Measurements from ENCODE around the gene RSPO4.
"Not testable (repeated sequence)": the region's sequence is repeated elsewhere in the genome, so short reads cannot be mapped to it uniquely, and the experiment has no call there.

The RSPO4 gene

DNA sequence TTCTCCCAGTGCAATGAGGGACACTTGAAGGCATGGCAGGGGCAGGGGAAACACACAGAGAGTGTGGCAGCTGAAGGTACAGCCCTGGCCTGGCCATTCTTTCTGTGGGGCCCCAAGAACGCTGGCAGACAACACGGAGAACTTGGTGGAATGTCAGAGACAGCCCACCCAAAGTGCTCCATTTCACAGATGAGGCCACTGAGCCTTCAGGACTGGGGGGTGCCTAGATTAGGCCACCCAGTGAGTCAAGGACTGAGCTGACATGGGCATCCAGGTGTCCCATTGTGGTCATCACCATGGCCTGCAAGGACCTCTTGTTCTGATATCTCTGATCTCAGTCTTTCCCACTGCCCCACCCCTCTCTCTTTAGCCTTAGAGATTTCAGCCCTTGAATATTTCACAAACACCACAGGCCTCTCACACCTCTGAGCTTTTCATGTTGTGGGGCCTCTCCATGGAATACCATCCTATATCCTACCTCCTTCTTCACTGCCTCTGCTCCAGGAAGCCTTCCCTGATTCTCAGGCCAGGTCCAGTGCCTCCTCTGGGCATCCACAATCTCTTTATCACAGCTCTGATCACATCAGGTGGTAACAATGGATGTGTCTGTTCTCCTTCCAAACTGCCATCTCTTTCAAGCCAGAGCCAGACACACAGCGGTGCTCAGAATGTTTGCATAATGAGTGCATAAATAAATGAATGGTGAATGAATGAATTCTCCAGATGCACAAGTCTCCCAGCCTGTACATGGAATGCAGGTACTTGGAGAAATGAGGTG is 2.0 kb upstream of the RSPO4 start:
- DNase-seq: no peak

GRCh38 chr20:1002682-1003561 is 811 bp upstream of the RSPO4 start:
- no peak for DNase-seq

DNA sequence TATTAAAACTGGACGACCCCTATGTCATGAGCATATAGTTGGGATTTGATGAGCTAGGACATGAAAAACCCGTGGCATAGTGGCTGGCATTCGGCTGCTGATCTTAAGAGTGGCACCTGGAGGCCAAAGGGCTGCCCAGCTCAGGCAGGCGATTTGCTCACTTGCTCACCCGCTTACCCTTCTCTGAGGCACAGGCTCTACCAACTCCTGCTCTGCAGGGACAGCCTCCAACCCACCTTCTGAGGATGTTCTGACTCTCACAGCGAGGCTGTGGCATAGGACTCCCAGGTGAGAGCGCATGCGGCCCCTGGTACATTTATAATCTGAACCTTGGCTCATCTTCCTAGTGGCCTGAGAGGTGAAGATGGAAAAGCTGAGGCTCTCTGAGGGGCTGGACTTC is 995 bp downstream of the RSPO4 start:
- no peak for DNase-seq

DNA sequence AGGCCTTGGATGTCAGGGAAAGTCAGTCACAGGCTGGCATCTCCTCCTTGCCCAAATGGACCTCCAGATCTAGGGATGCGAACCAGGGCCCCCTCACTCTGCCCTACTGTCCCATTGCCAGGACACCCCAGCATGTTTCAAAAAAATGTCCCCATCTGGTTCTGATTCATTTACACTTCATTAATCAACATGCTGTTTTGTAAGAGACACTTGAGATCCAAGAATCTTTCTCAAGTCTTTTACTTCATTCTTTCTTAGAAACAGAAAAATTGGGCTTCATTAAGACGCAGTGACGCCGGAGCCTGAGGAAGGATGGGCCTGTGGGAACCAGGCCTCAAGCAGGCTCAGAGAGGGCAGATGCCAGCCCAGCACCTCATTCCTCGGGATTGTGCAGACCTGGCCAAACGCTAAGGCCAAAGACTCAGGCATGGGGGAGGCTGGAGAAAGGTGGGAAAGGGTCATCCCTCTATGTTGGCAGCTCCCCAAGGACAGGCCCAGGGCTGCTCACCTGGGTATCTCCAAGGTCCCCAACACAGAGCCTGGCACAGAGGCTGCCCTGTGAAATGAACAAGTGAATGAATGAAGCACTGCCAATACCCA is 3.8 kb downstream of the RSPO4 start:
- DNase-seq: no peak

- DNase-seq: no peak
Measured at GRCh38 chr20:997486-997885, 4.6 kb downstream of the RSPO4 start.

- DNase-seq: no peak
Measured at GRCh38 chr20:997016-997415, 5.1 kb downstream of the RSPO4 start.

DNA sequence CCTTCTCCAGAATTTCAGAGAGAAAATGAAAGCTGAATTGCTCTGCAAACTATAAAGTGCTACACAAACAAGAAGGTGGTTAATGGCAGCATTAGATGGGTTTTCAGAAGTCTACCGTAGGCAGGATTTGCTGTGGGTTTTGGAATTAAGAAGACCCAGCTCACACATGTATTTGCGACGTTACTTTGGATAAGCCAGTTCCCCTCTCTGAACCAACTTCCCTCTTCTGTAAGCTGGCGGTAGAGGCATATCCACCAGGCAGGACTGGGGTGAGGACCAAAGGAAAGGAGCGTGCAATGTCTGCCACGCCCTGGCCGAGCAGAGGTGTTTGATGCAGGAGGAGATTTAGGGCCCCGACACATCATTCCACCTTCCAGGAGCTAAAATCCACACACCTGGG is 6.9 kb downstream of the RSPO4 start:
- DNase-seq: no peak

- DNase-seq: no peak
Measured at GRCh38 chr20:992801-993535, 9.1 kb downstream of the RSPO4 start.

- no peak for DNase-seq
Measured at GRCh38 chr20:991850-992249, 10.3 kb downstream of the RSPO4 start.

DNA sequence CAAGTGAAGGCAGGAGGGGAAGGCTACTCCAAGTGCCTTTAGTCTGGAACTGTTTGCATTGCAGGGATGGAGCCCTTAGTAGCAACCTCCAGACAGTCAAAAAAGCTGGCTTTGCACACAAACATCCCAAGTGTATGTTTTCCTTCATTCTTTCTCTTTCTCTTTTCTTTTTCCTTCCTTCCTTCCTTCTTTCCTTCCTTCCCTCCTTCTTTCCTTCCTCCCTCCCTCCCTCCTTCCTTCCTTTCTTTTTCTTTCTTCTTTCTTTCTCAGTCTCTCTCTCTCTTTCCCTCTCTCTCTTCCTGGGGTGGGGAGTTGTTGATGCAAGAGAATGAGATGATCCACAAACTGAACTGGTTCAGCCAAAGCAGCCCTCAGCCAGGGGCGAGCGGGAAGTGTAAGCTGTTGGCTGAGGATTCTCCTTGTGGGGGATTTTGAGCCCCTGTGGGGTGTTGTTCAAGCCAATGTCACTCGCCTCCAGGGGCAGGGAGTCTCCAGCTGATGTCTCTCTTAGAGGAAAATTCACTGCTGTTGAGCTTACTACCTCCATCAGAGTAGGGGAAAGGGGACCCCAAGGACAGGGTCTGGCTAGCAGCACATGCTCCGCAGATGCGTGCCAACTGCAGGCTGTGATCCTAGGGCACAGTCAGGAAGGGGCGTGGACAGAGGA is 11.7 kb downstream of the RSPO4 start:
- no peak for DNase-seq

DNA sequence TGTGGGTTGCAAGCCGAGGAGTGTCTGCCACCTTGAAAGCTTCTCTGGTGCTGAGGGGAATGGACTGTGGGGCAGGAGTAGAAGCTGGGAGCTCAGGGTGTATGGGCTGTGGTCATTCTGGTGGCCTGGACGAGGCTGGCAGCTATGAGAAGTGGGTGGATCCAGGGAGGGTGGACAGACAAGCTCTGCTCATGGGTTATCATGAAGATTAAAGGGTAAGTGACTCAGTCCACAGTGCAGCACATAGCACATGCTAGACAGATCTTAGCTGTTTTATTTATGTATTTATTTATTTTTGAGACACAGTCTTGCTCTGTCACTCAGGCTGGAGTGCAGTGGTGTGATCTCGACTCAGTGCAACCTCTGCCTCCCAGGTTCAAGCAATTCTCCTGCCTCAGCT is 13.8 kb downstream of the RSPO4 start:
- DNase-seq: no peak

- no peak for DNase-seq
Measured at GRCh38 chr20:987677-988076, 14.4 kb downstream of the RSPO4 start.

DNA sequence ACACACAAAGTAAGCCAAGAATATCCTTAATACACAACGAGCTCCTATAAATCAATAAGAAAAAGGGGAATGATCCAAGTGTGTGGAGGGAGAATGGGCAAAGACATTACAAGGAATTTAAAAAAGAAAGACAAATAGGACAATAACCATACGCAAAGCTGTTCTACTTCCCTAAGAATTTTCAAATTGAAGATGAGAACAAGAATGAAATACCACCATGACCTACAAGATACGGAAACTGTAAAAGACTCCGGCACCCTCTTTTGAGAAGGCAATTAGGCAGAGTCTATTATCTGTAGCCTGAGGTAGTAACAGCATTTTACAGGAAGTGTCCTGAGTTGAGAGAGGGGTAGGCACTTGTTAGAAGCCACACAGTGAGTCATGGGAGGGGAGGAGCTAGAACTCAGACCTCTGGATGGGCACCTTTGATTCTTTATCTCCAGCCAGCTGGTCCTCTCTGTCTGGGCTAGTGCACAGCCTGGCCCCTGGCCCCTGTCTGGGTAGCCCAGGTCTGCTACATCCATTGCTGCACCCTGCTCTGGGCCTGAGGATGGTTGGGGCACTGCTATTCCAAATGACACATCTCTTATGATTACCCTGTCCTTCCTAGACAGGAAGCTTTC is 15.3 kb downstream of the RSPO4 start:
- no peak for DNase-seq

- DNase-seq: not testable (repeated sequence)
Measured at GRCh38 chr20:984994-985393, 17.1 kb downstream of the RSPO4 start.

- DNase-seq: no peak
Measured at GRCh38 chr20:982754-983153, 19.4 kb downstream of the RSPO4 start.

GRCh38 chr20:977021-977420 is 25.1 kb downstream of the RSPO4 start:
- DNase-seq: no peak

- DNase-seq: no peak
Measured at GRCh38 chr20:976033-976432, 26.1 kb downstream of the RSPO4 start.

DNA sequence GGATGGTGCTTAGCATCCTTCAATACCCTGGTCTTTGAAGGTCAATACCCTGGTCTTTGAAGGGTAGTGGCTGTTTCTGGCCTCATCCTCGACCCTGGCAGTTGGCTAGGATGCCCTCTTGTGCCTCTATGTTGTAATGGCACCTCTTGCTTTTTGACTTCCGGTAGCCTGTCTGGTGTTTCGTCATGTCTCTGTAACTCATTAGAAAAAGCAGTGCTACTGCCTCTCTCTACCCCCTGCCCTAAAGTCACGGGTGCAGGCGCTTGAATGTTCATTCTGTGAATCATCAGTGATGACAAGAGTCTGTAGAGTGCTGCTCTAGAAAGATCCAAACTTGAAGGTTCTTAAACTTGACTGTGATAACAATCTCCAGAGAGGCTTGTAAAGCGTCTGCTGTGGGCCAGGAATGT is 28.3 kb downstream of the RSPO4 start:
- DNase-seq: no peak

DNA sequence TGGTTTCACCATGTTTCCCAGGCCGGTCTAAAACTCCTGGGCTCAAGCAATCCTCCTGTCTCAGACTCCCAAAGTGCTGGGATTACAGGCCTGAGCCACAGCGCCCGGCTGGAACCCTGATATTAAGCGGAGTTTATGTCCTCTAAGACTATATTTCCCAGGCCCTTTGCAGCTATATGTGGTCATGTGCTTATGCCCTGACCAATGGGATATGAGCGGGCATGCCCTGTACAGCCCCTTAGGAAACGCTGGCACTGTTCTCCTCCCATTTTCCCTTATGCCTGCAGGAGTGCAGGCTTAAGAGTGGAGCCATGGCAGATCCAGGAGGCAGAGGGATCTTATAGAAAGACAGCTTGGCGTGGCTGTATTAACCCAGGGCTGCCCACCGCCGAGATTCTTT is 29.9 kb downstream of the RSPO4 start:
- no peak for DNase-seq

DNA sequence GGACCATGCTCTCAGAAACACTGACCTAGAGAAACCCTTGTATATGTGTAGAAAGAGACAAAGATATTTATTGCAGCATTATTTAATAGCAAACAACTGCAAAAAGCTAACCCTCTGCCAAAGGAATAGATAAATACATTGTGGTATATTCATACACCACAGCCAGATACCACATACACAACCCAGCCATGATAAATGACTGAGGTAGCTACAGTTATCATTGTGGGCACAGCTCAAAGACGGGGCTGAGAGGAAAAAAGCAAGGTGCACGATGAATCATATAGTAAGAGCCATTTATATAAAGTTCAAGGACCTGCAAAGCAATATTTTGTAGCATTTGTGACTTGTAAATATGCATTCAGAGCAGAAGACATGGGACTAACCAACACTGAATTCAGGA is 30.8 kb downstream of the RSPO4 start:
- DNase-seq: no peak

DNA sequence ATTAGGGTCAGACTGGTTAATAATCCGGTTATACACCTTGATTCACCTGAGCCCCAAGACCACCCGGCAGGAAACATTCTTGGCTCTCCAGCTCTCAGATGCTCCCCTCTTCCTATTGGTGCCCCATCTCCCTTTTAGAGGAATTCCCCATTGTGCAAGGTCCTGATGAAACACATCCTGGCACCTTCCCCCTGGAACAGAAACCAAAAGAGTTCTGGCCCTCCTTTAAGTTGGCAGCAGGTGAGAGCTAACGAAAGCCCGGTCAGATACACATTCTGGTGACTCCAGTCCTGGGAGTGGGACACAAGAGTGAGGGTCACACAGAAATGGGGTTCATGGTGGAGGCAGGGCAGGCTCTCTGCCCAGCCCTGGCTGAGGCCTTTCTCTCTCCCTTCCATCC is 32.2 kb downstream of the RSPO4 start:
- no peak for DNase-seq
